HEK293 (cell line): Measurements from ENCODE around the gene CAPN10.

Experiments used
- CTCF ChIA-PET: fragments of 350-600 bp; formaldehyde crosslinking; extraction: SDS; loops from one replicate; lab custom pipeline; 2021; ENCODE audit warnings: antibody characterized with exemption; lab: Yijun Ruan, JAX
- POLR2A ChIA-PET: fragments of 300-600 bp; formaldehyde crosslinking; extraction: SDS; loops from one replicate; lab custom pipeline; 2020; ENCODE audit warnings: antibody characterized with exemption, inconsistent platforms; lab: Yijun Ruan, JAX
- H3K27ac ChIP-seq: fragments of 200-500 bp; sonication (Bioruptor generic); 2 replicates; pipeline ENCODE4 v1.5.1; 2014; ENCODE audit warnings: low read depth, low read length, control low read depth, inconsistent platforms; ENCODE audit errors: extremely low read depth
- H3K36me3 ChIP-seq, 2 experiments: fragments of 200-500 bp in 1 of 2; sonication (Bioruptor generic) in 1 of 2; 1 replicate in 1 of 2; 2 replicates in 1 of 2; pipeline ENCODE4 v1.5.1; 2014 to 2017; ENCODE audit warnings: inconsistent platforms in 2 of 2, low read length in 2 of 2; ENCODE audit not compliant: control insufficient read depth in 2 of 2, insufficient read depth in 1 of 2
- H3K4me1 ChIP-seq: fragments of 200-500 bp; sonication (Bioruptor generic); 2 replicates; pipeline ENCODE4 v1.5.1; 2014; ENCODE audit warnings: mild to moderate bottlenecking, low read length, inconsistent platforms; ENCODE audit not compliant: control insufficient read depth, insufficient read depth
- H3K4me3 ChIP-seq: 2 replicates; pipeline ENCODE4 v1.5.1; 2011; ENCODE audit warnings: low read depth, mild to moderate bottlenecking, control low read depth, low read length, moderate library complexity
- H3K9me3 ChIP-seq: fragments of 200-500 bp; sonication (Bioruptor generic); 2 replicates; pipeline ENCODE4 v1.5.1; 2014; ENCODE audit warnings: low read depth, low read length, inconsistent platforms; ENCODE audit not compliant: control insufficient read depth, insufficient read depth
- BCL11B ChIP-seq: fragments of 450-650 bp; formaldehyde crosslinking; IDR thresholded peaks from 2 replicates; pipeline ENCODE4 v1.5.1; 2016; ENCODE audit warnings: low read depth, missing biosample characterization, missing genetic modification characterization
- HOXC10 ChIP-seq: sonication (generic); formaldehyde crosslinking; IDR thresholded peaks from 2 replicates; pipeline ENCODE4 v1.8.1; 2023; ENCODE audit warnings: mild to moderate bottlenecking, missing genetic modification reagents
- MZF1 ChIP-seq: fragments of 450-650 bp; formaldehyde crosslinking; IDR thresholded peaks from 2 replicates; pipeline ENCODE4 v1.5.1; 2017; ENCODE audit warnings: missing biosample characterization, missing genetic modification characterization, borderline replicate concordance
- OSR2 ChIP-seq: fragments of 450-650 bp; formaldehyde crosslinking; IDR thresholded peaks from 2 replicates; pipeline ENCODE4 v1.5.1; 2016; ENCODE audit warnings: missing biosample characterization, missing genetic modification characterization
- SETDB1 ChIP-seq: IDR thresholded peaks from one replicate; pipeline ENCODE4 v1.6.1; 2017; ENCODE audit warnings: mild to moderate bottlenecking, low read length, moderate library complexity, mixed read lengths; ENCODE audit not compliant: insufficient read length
- WT1 ChIP-seq: fragments of 450-650 bp; formaldehyde crosslinking; IDR thresholded peaks from 2 replicates; pipeline ENCODE4 v1.5.1; 2016; ENCODE audit warnings: missing biosample characterization, missing genetic modification characterization
- ZNF146 ChIP-seq: fragments of 450-650 bp; formaldehyde crosslinking; IDR thresholded peaks from 2 replicates; pipeline ENCODE4 v1.5.1; 2016; ENCODE audit warnings: missing biosample characterization, missing genetic modification characterization
- ZNF221 ChIP-seq: fragments of 450-650 bp; formaldehyde crosslinking; IDR thresholded peaks from 2 replicates; pipeline ENCODE4 v1.5.1; 2017; ENCODE audit warnings: missing biosample characterization, missing genetic modification characterization, borderline replicate concordance
- ZNF366 ChIP-seq: fragments of 450-650 bp; formaldehyde crosslinking; conservative IDR thresholded peaks from 2 replicates; pipeline ENCODE4 v1.5.1; 2016; ENCODE audit warnings: missing biosample characterization, missing genetic modification characterization
- ZNF433 ChIP-seq: fragments of 450-650 bp; formaldehyde crosslinking; IDR thresholded peaks from 2 replicates; pipeline ENCODE4 v1.5.1; 2016; ENCODE audit warnings: missing biosample characterization, missing genetic modification characterization, low read depth
- ZNF529 ChIP-seq: fragments of 450-650 bp; formaldehyde crosslinking; IDR thresholded peaks from 2 replicates; pipeline ENCODE4 v1.5.1; 2017; ENCODE audit warnings: missing genetic modification characterization, missing biosample characterization; ENCODE audit not compliant: insufficient replicate concordance
- ZNF610 ChIP-seq: fragments of 450-650 bp; formaldehyde crosslinking; IDR thresholded peaks from 2 replicates; pipeline ENCODE4 v1.5.1; 2016; ENCODE audit warnings: missing biosample characterization, missing genetic modification characterization, borderline replicate concordance
- ZNF645 ChIP-seq: fragments of 450-650 bp; formaldehyde crosslinking; IDR thresholded peaks from 2 replicates; pipeline ENCODE4; 2016; ENCODE audit warnings: missing biosample characterization, missing genetic modification characterization
- ZNF791 ChIP-seq: fragments of 450-650 bp; formaldehyde crosslinking; IDR thresholded peaks from 2 replicates; pipeline ENCODE4 v1.5.1; 2016; ENCODE audit warnings: missing biosample characterization, missing genetic modification characterization
- TF ChIP-seq, protein P1 (sequence below): fragments of 450-650 bp; formaldehyde crosslinking; IDR thresholded peaks from 2 replicates; pipeline ENCODE4 v1.5.1; 2016; ENCODE audit warnings: missing biosample characterization, missing genetic modification characterization, borderline replicate concordance
- TF ChIP-seq, protein P2 (sequence below): fragments of 450-650 bp; formaldehyde crosslinking; IDR thresholded peaks from 2 replicates; pipeline ENCODE4 v1.5.1; 2016; ENCODE audit warnings: missing biosample characterization, missing genetic modification characterization

Gene CAPN10

GRCh38 chr2:240594511-240595380, 8.2 kb downstream of the CAPN10 start:
- H3K36me3 ChIP-seq: peaks cover 5 to 92% of the 10 kb centered on the region in 2 experiments
- no peak overlapping the region for H3K27ac ChIP-seq
- TF ChIP-seq ZNF529 (tag by site-specific recombination) (no peak), MZF1 (no peak), WT1 (tag by site-specific recombination) (no peak), ZNF645 (no peak), ZNF433 (tag by site-specific recombination) (no peak), ZNF610 (tag by site-specific recombination) (no peak), HOXC10 (CRISPR knock-in tag) (no peak), ZNF146 (tag by site-specific recombination) (no peak), BCL11B (tag by site-specific recombination) (no peak), SETDB1 (no peak), ZNF791 (tag by site-specific recombination) (no peak), OSR2 (tag by site-specific recombination) (no peak)
- TF ChIP-seq, protein P1, sequence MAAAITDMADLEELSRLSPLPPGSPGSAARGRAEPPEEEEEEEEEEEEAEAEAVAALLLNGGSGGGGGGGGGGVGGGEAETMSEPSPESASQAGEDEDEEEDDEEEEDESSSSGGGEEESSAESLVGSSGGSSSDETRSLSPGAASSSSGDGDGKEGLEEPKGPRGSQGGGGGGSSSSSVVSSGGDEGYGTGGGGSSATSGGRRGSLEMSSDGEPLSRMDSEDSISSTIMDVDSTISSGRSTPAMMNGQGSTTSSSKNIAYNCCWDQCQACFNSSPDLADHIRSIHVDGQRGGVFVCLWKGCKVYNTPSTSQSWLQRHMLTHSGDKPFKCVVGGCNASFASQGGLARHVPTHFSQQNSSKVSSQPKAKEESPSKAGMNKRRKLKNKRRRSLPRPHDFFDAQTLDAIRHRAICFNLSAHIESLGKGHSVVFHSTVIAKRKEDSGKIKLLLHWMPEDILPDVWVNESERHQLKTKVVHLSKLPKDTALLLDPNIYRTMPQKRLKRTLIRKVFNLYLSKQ (tag by site-specific recombination): no peak
- TF ChIP-seq, all 188 proteins: peak for 0
- ChIA-PET CTCF (no interaction called here), POLR2A (no interaction called here)
- H3K9me3 ChIP-seq: no peaks in the 10 kb centered on the region
- no peak overlapping the region for H3K4me3 ChIP-seq
- H3K4me1 ChIP-seq: no peaks in the 10 kb centered on the region

DNA sequence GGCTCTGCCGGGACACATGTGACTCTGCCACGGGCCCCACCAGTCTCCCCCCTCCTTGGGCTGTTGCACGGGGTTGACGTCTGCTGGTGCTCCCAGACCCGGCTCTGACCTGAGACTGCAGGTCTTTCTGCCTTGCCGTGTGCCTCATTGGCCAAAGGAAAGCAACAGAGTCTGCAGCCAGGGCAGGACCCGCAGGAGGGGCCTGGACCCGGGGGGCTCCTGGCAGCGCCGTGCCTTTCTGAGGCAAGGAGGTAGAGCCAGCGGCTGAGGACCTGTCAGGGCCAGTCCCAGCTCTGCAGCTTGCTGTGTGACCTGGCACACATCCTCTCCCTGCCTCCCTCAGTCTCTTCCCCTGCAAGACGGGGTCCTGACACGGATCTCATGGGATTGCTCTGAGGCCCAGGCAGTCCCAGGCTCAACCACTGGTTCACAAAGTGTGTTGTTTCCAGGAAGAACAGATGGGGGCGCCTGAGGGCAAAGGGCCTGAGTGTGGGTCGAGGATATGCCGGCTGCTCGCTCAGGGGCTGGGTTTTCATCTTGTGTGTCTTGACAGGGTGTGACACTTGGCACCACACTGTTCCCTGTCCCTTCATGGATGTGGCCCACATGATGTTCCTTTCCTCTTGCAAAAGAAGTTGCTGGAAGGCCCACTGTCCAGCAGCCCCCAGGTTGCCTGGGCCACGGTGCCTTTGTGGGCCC, 9.0 kb downstream of the CAPN10 start:
- Histone ChIP-seq H3K36me3 (peaks cover 5 to 92% of the 10 kb centered on the region in 2 experiments), H3K4me3 (no peak overlapping the region), H3K9me3 (no peaks in the 10 kb centered on the region), H3K27ac (no peak overlapping the region), H3K4me1 (no peaks in the 10 kb centered on the region)
- CTCF ChIA-PET: no interaction called here
- POLR2A ChIA-PET: interaction anchor here (0.5 kb wide), 1 partner anchor 26 kb away, joined by 3 read pairs; no protein-coding TSS in a partner anchor
- TF ChIP-seq, protein P2, sequence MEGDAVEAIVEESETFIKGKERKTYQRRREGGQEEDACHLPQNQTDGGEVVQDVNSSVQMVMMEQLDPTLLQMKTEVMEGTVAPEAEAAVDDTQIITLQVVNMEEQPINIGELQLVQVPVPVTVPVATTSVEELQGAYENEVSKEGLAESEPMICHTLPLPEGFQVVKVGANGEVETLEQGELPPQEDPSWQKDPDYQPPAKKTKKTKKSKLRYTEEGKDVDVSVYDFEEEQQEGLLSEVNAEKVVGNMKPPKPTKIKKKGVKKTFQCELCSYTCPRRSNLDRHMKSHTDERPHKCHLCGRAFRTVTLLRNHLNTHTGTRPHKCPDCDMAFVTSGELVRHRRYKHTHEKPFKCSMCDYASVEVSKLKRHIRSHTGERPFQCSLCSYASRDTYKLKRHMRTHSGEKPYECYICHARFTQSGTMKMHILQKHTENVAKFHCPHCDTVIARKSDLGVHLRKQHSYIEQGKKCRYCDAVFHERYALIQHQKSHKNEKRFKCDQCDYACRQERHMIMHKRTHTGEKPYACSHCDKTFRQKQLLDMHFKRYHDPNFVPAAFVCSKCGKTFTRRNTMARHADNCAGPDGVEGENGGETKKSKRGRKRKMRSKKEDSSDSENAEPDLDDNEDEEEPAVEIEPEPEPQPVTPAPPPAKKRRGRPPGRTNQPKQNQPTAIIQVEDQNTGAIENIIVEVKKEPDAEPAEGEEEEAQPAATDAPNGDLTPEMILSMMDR (tag by site-specific recombination): peak; percentile 61
- TF ChIP-seq ZNF366 (tag by site-specific recombination): no peak
- TF ChIP-seq ZNF221 (tag by site-specific recombination): no peak
